Measurements from ENCODE around the gene IGDCC3.

DNA sequence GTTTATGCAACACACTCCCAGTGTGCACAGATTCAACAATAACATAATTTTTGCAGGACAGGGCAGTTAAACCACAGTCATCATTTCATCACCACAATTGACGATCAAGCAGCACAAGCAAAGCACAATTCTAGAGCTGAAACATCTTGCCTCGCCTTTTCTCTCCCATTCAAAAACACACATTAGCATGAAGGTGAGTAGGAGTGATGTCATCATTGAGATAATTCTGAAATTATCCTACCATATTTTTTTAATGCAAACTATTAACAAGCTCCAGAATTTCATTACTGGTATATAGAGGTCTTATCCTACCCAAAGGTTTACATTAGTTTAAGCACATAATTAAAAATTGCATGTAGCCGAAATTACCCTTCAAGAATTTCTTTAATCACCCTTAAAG lies 3.5 kb downstream of the IGDCC3 start:
- no peak for TF ChIP-seq POLR2A (IDR thresholded peaks at IDR 0.05)
- TF ChIP-seq, protein P1, sequence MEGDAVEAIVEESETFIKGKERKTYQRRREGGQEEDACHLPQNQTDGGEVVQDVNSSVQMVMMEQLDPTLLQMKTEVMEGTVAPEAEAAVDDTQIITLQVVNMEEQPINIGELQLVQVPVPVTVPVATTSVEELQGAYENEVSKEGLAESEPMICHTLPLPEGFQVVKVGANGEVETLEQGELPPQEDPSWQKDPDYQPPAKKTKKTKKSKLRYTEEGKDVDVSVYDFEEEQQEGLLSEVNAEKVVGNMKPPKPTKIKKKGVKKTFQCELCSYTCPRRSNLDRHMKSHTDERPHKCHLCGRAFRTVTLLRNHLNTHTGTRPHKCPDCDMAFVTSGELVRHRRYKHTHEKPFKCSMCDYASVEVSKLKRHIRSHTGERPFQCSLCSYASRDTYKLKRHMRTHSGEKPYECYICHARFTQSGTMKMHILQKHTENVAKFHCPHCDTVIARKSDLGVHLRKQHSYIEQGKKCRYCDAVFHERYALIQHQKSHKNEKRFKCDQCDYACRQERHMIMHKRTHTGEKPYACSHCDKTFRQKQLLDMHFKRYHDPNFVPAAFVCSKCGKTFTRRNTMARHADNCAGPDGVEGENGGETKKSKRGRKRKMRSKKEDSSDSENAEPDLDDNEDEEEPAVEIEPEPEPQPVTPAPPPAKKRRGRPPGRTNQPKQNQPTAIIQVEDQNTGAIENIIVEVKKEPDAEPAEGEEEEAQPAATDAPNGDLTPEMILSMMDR (IDR thresholded peaks at IDR 0.05 in 4 of 5, conservative IDR thresholded peaks at IDR 0.05 in 1 of 5) = no peak

All from gastrocnemius medialis (tissue), 4 donors.